ENCODE results near the gene COBLL1.

The COBLL1 gene

DNA sequence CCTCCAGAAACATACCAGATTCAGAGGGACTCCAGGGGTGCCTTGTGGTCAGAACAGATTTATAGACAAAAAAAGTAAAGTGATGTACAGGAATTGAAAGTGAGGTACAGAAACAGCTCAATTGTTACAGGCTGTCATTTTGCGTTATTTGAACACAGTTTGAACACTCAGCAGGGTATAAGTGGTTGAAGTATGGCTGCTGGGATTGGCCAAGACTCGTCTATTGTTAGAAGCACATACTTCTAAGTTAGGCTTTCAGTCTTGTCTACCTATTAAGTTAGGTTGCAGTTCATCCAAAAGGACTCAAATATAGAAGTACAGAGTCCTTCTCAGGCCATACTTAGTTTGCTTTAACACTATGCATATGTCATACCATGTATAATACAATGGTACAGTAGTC, 199.4 kb downstream of the COBLL1 start:
- no peaks in the 10 kb centered on the region for H3K9me3 ChIP-seq (ENCODE audit: insufficient read depth, low read length)
- H3K27me3 ChIP-seq (ENCODE audit: low read depth, low read length) = no peaks in the 10 kb centered on the region
- H3K4me2 ChIP-seq (ENCODE audit: low read length) = no peak overlapping the region
- no peaks in the 10 kb centered on the region for H3K36me3 ChIP-seq (replicated peaks; ENCODE audit: low read depth, low read length)
- H3K79me2 ChIP-seq (ENCODE audit: low read length) = no peaks in the 10 kb centered on the region
- H3K4me1 ChIP-seq (ENCODE audit: low read length) = no peaks in the 10 kb centered on the region
- no peak for TF ChIP-seq EZH2phosphoT487 (IDR thresholded peaks at IDR 0.05; ENCODE audit: low read depth)
- TF ChIP-seq, protein P1, sequence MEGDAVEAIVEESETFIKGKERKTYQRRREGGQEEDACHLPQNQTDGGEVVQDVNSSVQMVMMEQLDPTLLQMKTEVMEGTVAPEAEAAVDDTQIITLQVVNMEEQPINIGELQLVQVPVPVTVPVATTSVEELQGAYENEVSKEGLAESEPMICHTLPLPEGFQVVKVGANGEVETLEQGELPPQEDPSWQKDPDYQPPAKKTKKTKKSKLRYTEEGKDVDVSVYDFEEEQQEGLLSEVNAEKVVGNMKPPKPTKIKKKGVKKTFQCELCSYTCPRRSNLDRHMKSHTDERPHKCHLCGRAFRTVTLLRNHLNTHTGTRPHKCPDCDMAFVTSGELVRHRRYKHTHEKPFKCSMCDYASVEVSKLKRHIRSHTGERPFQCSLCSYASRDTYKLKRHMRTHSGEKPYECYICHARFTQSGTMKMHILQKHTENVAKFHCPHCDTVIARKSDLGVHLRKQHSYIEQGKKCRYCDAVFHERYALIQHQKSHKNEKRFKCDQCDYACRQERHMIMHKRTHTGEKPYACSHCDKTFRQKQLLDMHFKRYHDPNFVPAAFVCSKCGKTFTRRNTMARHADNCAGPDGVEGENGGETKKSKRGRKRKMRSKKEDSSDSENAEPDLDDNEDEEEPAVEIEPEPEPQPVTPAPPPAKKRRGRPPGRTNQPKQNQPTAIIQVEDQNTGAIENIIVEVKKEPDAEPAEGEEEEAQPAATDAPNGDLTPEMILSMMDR (IDR thresholded peaks at IDR 0.05; ENCODE audit: low read depth, low read length) = no peak
- no peak overlapping the region for H3K27ac ChIP-seq (ENCODE audit: low read length)
- no peaks in the 10 kb centered on the region for H4K20me1 ChIP-seq (ENCODE audit: insufficient read depth, low read length)
- H3K9ac ChIP-seq (ENCODE audit: low read length) = no peak overlapping the region
- H3K4me3 ChIP-seq (ENCODE audit: low read length) = no peak overlapping the region
- no peak overlapping the region for H2AFZ ChIP-seq (ENCODE audit: low read depth, low read length)
